Ishikawa (cell line): ENCODE data around the gene GRID1.

ENCODE experiments used
- EP300 ChIP-seq: IDR thresholded peaks from 2 replicates; pipeline ENCODE4 v1.6.1; 2012; ENCODE audit warnings: borderline replicate concordance
- RAD21 ChIP-seq: IDR thresholded peaks from 2 replicates; pipeline ENCODE4 v1.6.1; 2012; ENCODE audit warnings: low read depth
- TAF1 ChIP-seq: IDR thresholded peaks from 2 replicates; pipeline ENCODE4 v1.6.1; 2012; ENCODE audit warnings: low read depth, mild to moderate bottlenecking

GRCh38 chr10:85778074-85778473 lies 588.5 kb downstream of the GRID1 start:
- TF ChIP-seq RAD21 (no peak), EP300 (no peak), TAF1 (no peak)
